OCI-LY7 (cell line): ENCODE measurements around the gene ACOXL. TPM values are rescaled to one million over a fixed set of nuclear protein-coding genes. Genes with fewer than 3 reads are reported as not detected.

Experiments
- BruUV-seq: library from RNA; stranded (reverse); fragments of 400-500 nt; replicated peaks from 2 replicates; lab custom pipeline; 2021; lab: Mats Ljungman, UMichigan
- CTCF ChIA-PET: fragments of 300-600 bp; sonication (Branson Sonifier 250); formaldehyde crosslinking; loops from one replicate; lab custom pipeline; 2022; ENCODE audit warnings: antibody characterized with exemption; ENCODE audit not compliant: unreplicated experiment; lab: Charles Lee
- POLR2A ChIA-PET: fragments of 300-600 bp; sonication (Branson Sonifier 250); formaldehyde crosslinking; loops from one replicate; lab custom pipeline; 2022; ENCODE audit warnings: antibody characterized with exemption; lab: Charles Lee
- DNase-seq: peaks from one replicate; pipeline ENCODE4 v3.0.0-alpha.2; 2015; ENCODE audit warnings: low spot score
- H2AFZ ChIP-seq: fragments of 200-600 bp; sonication (generic), shearing (Covaris generic); 2 replicates; pipeline ENCODE4 v1.6.1; 2014; ENCODE audit warnings: mild to moderate bottlenecking, antibody characterized with exemption, low read length, moderate library complexity
- H3K27ac ChIP-seq: fragments of 200-600 bp; sonication (generic); 2 replicates; pipeline ENCODE4 v1.5.1; 2014; ENCODE audit warnings: mixed run types, low read depth, mild to moderate bottlenecking, moderate library complexity, low read length, inconsistent platforms; ENCODE audit not compliant: poor library complexity, severe bottlenecking
- H3K36me3 ChIP-seq: fragments of 200-600 bp; sonication (generic); 2 replicates; pipeline ENCODE4 v1.6.1; 2014; ENCODE audit warnings: mild to moderate bottlenecking, antibody characterized with exemption, low read length, moderate library complexity, mixed read lengths; ENCODE audit not compliant: insufficient read depth
- H3K4me1 ChIP-seq: fragments of 200-600 bp; sonication (generic); 2 replicates; pipeline ENCODE4 v1.5.1; 2014; ENCODE audit warnings: mild to moderate bottlenecking, low read length; ENCODE audit not compliant: insufficient read depth, poor library complexity, severe bottlenecking
- H3K4me2 ChIP-seq: fragments of 200-600 bp; sonication (generic); 2 replicates; pipeline ENCODE4 v1.6.1; 2014; ENCODE audit warnings: mild to moderate bottlenecking, low read length
- H3K4me3 ChIP-seq: fragments of 200-600 bp; sonication (generic); 2 replicates; pipeline ENCODE4 v1.5.1; 2014; ENCODE audit warnings: mild to moderate bottlenecking, low read depth, low read length; ENCODE audit not compliant: poor library complexity, severe bottlenecking
- H3K79me2 ChIP-seq: fragments of 200-600 bp; sonication (generic); 2 replicates; pipeline ENCODE4 v1.6.1; 2016; ENCODE audit warnings: low read depth, mild to moderate bottlenecking, low read length, moderate library complexity, mixed read lengths; ENCODE audit not compliant: insufficient read depth
- H3K9me2 ChIP-seq: fragments of 200-600 bp; sonication (generic); 2 replicates; pipeline ENCODE4 v1.6.1; 2016; ENCODE audit warnings: mild to moderate bottlenecking, low read length, mixed read lengths; ENCODE audit not compliant: insufficient read depth
- H3K9me3 ChIP-seq: fragments of 200-600 bp; sonication (generic); 2 replicates; pipeline ENCODE4 v1.6.1; 2014; ENCODE audit warnings: mild to moderate bottlenecking, mixed run types, low read length, mixed read lengths
- H4K20me1 ChIP-seq: fragments of 200-600 bp; sonication (generic); 2 replicates; pipeline ENCODE4 v1.6.1; 2014; ENCODE audit warnings: mild to moderate bottlenecking, antibody characterized with exemption, low read length, moderate library complexity, mixed read lengths; ENCODE audit not compliant: insufficient read depth
- EZH2phosphoT487 ChIP-seq: fragments of 200-600 bp; sonication (generic); IDR thresholded peaks from 2 replicates; pipeline ENCODE4 v1.6.1; 2018; ENCODE audit warnings: low read depth, borderline replicate concordance, mild to moderate bottlenecking, mixed run types, antibody characterized with exemption, low read length, moderate library complexity, mixed read lengths
- intact Hi-C: fragments of 100-400 bp; cut with micrococcal nuclease; formaldehyde crosslinking; loops from one replicate; pipeline ENCODE4 v1.10.0; 2022; ENCODE audit not compliant: unreplicated experiment
- total RNA-seq, 2 experiments: library from RNA; depleted of rRNA in 1 of 2; stranded (reverse); fragments of >200 nt in 1 of 2; shearing (Covaris generic) in 1 of 2; gene quantifications; 2 replicates each; pipeline ENCODE4 v1.2.3, GENCODE V29; 2014 to 2022
- TF ChIP-seq, protein P1 (sequence below): fragments of 200-600 bp; sonication (generic); conservative IDR thresholded peaks from 2 replicates; pipeline ENCODE4 v1.5.1; 2014; ENCODE audit warnings: mild to moderate bottlenecking, antibody characterized with exemption, low read length, moderate library complexity, mixed read lengths

ACOXL gene
- total RNA-seq, 2 experiments from 2014 or later, result 1.4 TPM; not detected in 1

- H3K27ac ChIP-seq, result no peak overlapping the region
- H3K4me3 ChIP-seq, result no peak overlapping the region
- H3K4me1 ChIP-seq, result peaks cover 9% of the 10 kb centered on the region
- ChIA-PET POLR2A (no interaction called here), CTCF (no interaction called here)
- TF ChIP-seq, protein P1, sequence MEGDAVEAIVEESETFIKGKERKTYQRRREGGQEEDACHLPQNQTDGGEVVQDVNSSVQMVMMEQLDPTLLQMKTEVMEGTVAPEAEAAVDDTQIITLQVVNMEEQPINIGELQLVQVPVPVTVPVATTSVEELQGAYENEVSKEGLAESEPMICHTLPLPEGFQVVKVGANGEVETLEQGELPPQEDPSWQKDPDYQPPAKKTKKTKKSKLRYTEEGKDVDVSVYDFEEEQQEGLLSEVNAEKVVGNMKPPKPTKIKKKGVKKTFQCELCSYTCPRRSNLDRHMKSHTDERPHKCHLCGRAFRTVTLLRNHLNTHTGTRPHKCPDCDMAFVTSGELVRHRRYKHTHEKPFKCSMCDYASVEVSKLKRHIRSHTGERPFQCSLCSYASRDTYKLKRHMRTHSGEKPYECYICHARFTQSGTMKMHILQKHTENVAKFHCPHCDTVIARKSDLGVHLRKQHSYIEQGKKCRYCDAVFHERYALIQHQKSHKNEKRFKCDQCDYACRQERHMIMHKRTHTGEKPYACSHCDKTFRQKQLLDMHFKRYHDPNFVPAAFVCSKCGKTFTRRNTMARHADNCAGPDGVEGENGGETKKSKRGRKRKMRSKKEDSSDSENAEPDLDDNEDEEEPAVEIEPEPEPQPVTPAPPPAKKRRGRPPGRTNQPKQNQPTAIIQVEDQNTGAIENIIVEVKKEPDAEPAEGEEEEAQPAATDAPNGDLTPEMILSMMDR, result no peak
- no peak for TF ChIP-seq EZH2phosphoT487
- no peaks in the 10 kb centered on the region for H3K36me3 ChIP-seq
- H4K20me1 ChIP-seq, result no peaks in the 10 kb centered on the region
- no peak overlapping the region for H3K4me2 ChIP-seq
- no peaks in the 10 kb centered on the region for H3K79me2 ChIP-seq
- H2AFZ ChIP-seq, result no peak overlapping the region
- BruUV-seq, result no TSS peak
- H3K9me3 ChIP-seq, result no peaks in the 10 kb centered on the region
- intact Hi-C loops, result no loop called here
- H3K9me2 ChIP-seq, result no peaks in the 10 kb centered on the region
- no peak for DNase-seq
Observed at GRCh38 chr2:110726285-110726684, 6.1 kb upstream of the ACOXL start.

GRCh38 chr2:110727923-110728322 is 4.5 kb upstream of the ACOXL start:
- no peak overlapping the region for H3K27ac ChIP-seq
- H3K79me2 ChIP-seq, result no peaks in the 10 kb centered on the region
- H3K9me2 ChIP-seq, result no peaks in the 10 kb centered on the region
- CTCF ChIA-PET, result no interaction called here
- POLR2A ChIA-PET, result interaction anchor here (0.7 kb wide), 1 partner anchor 107 kb away, joined by 3 read pairs; no protein-coding TSS in a partner anchor
- no peak for DNase-seq
- no TSS peak for BruUV-seq
- TF ChIP-seq, protein P1, result no peak
- TF ChIP-seq EZH2phosphoT487, result no peak
- H3K36me3 ChIP-seq, result no peaks in the 10 kb centered on the region
- no peaks in the 10 kb centered on the region for H3K9me3 ChIP-seq
- H3K4me3 ChIP-seq, result no peak overlapping the region
- H2AFZ ChIP-seq, result no peak overlapping the region
- peaks cover 12% of the 10 kb centered on the region for H3K4me1 ChIP-seq
- H4K20me1 ChIP-seq, result no peaks in the 10 kb centered on the region
- intact Hi-C loops, result no loop called here
- no peak overlapping the region for H3K4me2 ChIP-seq

DNA sequence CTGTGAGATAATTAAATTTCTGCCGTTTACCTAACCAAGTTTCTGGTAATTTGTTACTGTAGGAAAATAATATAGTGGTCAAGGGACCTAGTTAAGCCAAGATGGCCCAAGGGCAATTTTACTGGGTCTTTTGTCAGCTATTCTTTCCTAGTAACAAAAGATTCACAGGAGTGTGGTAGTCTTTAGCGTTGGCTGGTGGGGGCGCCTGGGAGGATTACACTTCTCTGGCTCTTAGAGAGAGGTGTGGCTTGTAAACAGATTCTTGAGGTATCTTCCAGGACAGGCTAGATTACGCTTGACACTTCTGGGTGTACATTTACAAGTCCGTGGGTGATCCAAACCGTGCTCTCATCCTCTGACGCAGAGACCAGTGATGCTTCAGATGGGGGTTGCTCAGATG is 3.3 kb upstream of the ACOXL start:
- CTCF ChIA-PET, result no interaction called here
- no TSS peak for BruUV-seq
- POLR2A ChIA-PET, result no interaction called here
- Histone ChIP-seq H2AFZ (no peak overlapping the region), H3K9me3 (no peaks in the 10 kb centered on the region), H3K9me2 (no peaks in the 10 kb centered on the region), H3K4me1 (peaks cover 12% of the 10 kb centered on the region), H3K27ac (no peak overlapping the region), H3K4me2 (no peak overlapping the region), H3K4me3 (no peak overlapping the region), H4K20me1 (no peaks in the 10 kb centered on the region), H3K36me3 (no peaks in the 10 kb centered on the region), H3K79me2 (no peaks in the 10 kb centered on the region)
- TF ChIP-seq, protein P1, result no peak
- TF ChIP-seq EZH2phosphoT487, result no peak
- no peak for DNase-seq
- intact Hi-C loops, result no loop called here
